Measurements from ENCODE around the gene ADGRG6.
"Not testable (repeated sequence)": the region's sequence is repeated elsewhere in the genome, so short reads cannot be mapped to it uniquely, and the experiment has no call there.

Gene ADGRG6

DNA sequence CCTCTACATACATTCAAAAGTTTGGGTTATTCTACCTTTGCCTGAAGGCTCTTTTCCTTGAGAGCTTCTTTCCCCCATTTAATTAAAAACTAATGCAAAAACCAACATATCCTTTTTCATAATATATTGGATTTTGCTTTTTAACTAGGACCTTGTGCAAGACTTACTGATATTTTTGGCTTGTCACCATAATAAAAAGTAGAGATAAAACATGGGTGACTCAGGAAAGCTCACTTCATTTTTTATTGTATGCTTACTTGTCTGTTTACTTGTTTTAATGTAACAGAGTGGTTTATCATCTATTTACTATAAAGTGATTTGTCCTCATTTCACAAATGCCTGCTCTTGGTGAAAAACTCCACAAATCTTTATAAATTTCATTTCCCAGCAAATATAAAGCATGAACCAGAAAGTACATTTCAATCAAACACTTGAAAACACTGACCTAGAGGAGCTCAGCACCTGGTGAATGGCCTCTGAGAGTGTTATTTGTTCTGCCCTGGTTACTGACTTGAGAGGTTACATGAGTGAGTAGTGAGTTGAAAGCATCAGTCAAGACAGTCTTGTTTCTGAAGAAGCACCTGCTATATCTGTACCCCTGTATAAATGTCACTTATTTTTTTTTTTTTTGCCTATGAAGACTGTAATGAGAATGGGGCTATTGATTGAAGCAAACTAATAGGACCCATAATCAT is 20.8 kb downstream of the ADGRG6 start:
- no peak for DNase-seq

DNA sequence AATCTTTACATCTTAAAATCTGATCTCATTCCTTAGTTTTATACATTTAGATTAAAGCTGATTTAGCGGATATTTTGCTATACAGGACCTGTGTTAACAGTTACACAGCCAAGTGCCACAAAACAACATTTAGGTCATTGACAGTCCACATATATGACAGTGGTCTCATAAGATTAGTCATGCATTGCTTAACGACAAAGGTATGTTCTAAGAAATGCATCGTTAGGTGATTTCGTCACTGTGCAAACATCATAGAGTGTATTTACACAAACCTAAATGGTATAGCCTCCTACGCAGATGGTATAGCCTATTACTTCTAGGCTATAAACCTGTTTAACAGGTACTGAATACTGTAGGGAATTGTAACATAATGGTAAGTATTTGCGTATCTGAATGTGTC is 21.6 kb downstream of the ADGRG6 start:
- DNase-seq, result peak; percentile 57

DNA sequence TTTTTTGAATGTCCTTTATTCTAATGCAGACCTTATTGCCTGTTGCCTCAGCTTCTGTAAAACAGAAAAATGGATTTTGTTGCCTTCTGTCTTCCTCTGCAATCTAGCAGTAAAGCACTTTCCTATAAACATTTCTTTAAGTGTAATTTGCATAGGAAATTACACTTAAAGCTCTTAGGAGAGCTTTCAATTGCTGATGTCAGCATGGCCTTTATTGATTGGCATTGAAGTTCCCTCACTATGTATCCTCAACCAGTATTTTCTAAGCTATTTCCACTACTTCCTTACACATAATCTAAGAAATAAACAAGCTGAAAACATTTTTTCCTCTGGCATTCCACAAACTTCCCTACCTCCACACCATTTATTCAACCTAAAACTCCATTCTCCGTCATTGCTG is 22.3 kb downstream of the ADGRG6 start:
- DNase-seq, result no peak

DNA sequence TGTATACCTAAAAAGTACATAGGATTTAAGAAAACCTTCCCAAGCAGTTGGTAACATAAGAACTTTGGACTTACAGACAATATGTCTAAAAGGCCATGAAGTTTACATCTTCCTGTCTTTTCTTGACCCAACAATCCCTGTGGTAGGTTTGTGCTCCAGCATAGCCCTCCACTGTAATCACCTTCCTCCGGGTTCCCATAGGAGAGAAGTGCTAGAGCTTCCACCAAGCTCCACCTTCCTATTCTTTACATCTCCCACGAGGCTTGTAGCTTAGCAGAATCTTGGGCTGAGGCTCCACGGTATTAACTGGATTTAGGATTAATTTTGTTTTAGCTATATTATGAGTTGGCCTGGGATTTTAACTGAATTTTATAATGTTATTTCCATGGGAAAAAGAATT is 23.3 kb downstream of the ADGRG6 start:
- no peak for DNase-seq

DNA sequence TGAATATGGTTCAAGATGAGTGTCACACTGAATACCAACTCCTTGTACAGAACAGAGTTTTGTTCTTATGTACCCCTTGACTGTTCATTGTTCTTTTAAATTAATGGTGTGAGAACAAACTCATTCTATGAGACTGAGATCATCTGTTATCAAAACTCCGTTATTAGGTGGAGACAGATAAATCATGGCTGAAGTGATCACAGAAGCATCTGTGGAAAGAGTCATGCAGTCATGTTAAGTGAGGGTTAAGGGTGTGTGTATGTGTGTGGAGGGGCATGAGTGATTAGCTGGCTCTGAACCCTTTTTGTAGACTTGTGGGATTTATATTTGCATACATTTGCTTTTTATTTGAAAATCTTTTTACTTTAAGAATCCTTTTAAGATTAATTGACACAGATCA is 24.7 kb downstream of the ADGRG6 start:
- no peak for DNase-seq

DNA sequence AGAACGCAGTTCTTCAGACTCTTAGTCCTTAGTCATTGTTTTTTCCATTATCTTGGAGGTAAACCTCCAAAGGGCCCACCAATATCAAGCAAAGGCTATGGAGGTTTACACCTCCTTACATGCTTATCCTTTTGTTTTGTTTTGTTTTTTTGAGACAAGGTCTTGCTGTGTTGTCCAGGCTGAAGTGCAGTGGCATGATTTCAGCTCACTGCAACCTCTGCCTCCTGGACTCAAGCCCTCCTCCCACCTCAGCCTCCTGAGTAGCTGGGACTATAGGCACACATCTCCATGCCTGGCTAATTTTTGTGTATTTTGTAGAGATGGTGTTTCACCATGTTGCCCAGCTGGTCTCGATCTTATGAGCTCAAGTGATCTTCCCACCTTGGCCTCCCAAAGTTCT is 26.3 kb downstream of the ADGRG6 start:
- DNase-seq, result no peak

DNA sequence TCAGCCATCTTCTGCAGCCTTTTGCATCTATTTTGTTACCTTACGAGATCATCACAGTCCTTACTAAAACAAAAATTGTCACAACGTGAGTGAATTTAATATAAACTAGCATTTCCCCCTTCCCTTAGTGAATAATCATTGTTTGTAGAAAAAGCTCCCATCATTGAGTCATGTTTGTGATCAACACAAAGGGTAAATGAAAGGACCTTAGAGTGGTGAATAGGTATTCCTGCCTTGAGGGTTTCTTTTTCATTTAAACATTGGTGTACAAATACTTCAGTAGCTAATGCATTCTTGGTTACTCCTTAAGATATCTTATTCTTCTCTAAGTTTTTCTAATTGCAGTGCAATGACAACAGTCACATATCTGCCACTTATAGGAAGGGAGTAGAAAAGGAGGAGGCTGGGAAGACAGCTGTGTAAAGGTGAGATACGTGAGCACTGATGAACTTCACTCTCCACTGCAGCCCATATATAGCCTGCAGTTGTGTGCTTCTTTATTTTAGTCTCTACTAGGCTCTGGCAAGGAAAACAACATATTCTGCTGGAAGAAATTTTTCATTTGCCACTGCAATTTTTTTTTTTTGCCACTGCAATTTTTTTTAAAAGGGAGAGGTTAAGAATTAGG is 27.8 kb downstream of the ADGRG6 start:
- no peak for DNase-seq

DNA sequence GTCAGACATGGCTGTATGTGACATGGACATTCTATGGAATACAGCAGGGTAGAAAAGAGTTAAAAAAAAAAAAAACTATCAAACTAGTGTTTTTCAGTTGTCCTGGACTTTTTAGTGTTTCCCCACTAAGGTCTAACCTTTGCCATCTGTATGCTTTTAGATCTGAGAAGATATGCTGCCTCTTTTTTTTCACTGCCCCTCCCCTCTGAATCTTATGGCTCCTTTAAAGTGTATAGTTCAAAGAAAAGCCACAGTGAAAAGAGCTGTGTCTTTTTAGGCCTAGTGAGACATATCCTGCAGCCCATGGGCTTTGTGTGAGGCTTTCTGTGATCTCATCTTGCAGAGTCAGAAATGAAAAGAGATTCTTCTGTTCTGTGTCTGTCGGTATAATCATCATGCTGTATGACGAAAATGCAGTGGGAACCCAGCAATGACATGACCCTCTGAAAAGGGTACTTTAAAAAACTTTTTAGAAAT is 29.3 kb downstream of the ADGRG6 start:
- no peak for DNase-seq

DNA sequence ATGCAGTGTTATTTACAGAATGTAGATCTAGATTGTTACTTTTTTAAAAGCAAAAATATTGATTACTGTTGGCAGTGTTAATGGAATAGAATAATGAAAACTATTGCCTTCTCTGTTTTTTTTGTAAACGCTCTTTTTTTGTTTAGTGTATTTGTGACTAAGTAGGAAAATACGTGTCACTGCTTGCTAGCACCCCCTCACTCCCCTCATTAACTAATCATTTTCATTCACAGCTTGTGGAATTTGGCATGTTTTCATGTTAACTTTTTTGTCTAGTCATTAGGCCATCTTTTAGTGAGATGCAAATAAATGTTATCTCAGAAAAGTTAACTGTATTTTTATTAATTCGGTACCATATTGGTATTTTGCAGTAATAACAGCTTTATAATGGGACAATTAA is 29.8 kb downstream of the ADGRG6 start:
- DNase-seq, result no peak

DNA sequence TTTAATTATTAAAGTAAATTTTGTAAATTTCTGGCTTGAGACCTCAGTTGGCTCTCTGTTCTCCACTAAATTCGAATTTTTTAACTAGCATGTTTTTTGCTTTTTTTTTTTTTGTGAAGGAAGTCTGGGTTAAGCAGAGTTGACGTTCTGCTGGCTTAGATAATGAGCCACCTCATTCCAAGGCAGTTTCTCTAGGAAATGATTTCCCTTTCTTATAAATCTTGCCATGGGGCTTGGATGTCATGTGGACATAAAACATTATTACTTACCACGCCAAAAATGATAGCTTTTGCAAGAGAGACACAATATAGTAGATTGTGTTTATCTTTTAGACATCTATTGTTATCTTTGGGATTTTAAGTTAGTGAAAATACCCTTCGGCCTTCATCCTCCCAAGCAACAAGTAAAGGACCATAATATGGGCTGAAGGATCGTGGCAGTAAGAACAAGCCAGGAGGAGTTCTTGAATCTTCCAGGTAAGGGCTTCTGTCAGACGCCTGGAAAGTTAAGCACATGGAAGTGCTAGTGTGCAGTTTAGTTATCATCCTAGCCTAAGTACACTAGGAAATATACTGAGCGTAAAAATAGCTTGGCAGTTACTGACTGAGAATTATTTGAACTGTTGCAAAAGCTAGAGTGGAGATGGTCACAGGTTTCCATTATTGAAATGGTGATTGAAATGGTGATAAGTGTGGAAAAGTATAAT is 30.7 kb downstream of the ADGRG6 start:
- no peak for DNase-seq

DNA sequence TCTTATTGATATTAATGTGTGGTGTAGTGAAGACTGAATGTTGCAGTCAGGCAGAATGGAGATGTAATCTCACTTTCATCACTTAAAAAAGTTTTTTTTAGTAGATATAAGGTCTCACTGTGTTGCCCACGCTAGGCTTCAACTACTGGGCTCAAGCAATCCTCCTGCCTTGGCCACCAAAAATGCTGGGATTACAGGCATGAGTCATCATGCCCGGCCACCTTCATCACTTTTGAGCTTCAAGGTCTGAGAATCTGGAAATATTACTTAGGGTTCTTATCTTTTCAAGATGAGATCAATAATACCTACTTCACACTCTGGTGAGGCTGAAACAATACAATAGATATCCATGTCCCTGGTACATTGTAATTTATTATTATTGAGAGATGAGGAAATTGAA is 31.6 kb downstream of the ADGRG6 start:
- DNase-seq, result no peak

DNA sequence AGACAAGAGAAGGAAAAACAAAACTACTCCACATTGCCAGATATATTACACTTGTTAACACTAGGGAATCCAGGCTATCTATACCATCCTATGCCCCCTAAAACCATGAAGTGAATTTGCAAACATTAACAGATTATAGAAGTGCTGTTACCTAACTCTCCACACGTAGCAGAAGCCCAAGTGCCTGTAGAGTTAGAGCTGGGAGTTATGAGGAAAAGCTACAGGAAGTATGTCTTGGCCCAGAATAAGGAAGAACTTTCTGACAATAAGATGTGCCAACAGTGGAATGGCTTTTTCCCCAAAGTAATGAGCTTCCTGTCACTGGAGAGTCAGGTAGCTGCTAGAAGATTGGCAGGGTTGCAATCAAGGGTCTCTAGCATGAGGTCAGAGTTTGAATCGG is 32.5 kb downstream of the ADGRG6 start:
- DNase-seq, result no peak

DNA sequence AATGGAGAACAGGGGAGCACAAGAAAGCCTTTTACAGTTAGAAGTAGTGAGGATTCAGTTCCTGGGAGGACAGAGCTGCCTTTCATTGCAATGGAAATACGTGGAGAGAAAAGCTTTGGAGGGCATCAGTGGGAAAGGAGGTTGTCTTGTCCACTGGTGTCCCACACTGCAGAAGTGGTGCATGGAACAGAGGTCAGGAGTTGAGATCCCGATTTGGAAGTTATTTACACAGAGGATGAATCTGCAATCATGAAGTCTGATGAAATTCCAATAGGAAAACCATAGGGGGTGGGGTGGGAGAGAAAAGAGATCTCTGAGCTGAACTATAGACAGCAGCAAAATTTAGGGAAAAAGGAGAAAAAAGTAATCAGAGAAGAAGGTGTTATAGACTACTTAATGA is 33.6 kb downstream of the ADGRG6 start:
- no peak for DNase-seq

DNA sequence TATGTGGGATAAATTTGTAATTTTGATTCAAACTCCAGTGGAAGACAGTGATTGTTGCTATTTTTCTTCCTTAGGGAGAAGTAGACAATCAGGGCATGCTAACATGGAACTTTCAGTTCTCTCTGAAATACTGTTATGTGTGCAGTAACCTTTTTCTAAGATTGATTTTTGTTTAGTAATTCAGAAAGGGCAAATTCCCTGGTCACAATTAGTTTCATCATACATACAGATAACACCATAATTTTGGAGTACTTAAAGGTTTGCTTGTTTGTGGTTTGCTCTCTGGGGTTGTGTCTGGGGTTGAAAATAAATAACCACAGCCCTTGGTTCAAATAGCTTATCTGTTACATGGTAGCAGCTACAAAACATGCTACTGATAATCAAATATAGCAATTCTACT is 34.4 kb downstream of the ADGRG6 start:
- no peak for DNase-seq

DNA sequence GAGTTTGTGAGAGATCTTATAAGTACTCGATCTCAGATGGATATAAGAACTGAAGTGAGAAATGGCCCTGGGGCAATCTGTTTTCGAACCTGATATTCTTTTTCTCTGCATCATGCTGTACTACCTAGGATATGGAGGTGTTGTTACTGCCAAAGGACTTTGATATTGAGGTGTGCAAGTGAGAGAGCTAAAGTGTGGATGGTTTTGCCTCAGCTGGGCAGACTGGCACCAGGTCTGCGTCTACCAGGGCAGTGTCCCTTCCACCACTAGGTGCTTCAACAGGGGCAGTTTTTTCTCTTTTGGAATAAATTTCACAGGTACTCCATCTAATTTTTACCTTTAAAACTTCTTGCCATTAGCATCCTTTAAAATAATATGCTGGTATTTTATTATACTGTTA is 35.0 kb downstream of the ADGRG6 start:
- DNase-seq, result no peak

DNA sequence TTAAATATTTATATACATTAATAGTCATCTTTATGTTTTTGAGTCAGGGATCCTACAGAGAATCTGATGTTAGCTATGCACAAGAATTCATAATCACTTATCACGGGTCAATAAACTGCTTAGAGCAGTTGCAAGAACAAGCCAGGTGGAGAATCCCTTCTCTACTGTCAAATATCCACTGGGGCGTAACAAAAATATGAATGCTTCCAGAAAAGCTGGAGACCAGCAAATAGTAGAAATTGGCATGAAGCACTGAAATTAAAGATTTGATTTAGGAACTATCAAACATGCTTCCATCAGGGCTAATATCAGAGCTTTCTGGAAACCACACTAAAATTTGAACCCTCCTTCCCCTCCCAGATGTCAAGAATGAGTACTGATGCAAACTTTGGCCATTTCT is 37.3 kb downstream of the ADGRG6 start:
- no peak for DNase-seq

DNA sequence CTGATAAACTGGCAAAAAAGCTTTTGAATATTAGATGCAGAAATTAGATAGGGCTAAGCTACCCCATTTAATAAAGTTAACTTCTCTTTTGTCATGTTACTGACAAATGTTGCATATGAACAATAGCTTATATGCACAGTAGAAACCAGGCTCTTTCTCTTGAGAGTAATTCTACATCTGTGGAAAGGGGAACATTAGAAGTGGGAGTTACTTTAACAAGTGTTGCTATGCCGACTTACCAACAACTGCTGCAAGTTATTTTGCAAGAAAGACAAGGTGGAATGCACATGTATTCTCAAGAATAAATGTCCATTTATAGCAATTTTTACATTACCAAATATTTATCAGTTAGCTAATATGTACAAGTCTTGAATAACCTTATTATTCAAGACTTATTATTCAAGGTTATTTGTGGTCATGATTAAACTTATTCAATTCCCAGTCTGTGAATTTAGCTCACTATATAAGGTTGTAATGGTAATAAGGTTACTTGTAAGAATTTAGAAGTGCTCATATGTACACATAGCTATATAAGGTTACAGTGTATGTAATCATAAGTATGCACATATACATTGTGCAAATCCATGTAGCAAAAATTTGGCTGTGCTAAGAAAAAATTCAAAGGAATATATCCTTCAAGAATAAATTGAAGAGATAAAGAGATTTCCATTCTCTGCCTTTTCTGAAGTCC is 38.3 kb downstream of the ADGRG6 start:
- no peak for DNase-seq

DNA sequence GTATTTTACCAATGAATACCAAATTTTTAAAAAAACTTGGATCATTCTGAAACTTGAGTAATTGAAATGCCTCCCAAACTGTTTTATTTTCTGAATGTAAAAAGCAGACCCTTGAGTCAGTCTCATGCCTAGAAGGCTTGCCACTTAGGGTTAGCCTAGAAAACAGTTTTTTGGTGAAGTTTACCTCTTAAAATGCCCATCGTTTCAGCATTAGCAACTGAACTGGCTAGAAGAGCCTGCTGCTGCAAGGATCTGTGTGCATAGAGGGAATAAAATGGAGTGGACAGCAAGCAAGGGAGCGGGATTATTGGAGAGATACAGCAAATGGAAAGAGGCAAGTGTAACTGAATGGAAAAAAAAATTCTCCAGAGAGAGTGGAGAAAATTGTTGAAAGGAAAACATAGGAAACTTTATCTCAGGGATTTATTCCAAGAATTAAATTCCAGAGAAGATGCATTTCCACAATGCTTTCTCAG is 40.1 kb downstream of the ADGRG6 start:
- no peak for DNase-seq

DNA sequence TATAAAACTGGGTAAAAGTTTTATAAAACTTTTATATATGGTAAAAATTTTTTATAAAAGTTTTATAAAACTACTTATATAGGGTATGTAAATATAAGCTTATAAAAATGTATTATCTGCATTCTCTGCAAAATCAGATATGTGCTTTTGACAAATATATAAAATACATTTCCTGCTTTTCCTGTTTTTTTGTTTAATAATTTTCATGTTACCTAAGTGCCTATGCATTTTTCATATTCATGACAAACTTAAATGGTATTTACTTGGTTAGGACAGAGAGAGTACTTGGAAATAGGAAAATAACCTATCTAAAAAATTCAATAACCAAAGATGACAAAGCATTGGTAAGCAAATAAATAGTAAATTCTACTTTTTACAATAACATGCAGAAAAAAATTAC is 41.2 kb downstream of the ADGRG6 start:
- no peak for DNase-seq

DNA sequence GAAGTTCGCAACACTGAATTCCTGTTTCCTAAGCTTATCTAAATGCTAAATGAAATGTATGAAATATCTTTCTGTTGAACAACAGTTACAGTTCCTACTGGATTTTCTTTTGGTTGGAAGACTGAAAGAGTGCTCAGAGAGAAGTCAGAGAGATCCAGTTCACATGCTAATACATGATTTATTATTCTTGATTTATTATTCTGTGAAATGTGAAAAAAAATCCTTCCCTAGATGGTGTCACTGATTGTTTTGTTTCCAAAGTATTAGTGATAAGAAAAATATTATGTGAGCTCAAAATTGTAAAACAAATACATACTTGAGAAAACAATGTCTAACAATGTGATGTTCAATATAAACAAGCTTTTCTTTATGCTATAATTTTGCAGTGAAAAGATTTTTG is 42.1 kb downstream of the ADGRG6 start:
- no peak for DNase-seq

DNA sequence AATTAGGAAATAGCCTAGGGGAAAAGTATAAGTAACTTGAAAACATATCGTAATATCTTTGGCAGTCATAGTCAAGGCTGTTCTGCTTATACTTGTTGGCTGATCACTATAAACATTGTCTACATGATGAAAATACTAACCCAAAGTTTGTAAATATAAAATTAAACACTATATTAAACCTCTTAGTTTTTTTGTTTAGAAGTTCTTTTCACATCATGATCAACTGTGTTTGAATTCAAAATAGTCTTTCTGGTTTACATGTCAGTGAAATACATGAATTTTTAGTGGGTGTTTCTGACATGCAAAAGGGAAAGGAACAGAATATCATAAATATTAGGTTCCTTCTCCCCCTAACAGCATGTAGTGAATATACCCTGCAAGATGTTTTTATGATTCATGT is 43.5 kb downstream of the ADGRG6 start:
- DNase-seq, result no peak

DNA sequence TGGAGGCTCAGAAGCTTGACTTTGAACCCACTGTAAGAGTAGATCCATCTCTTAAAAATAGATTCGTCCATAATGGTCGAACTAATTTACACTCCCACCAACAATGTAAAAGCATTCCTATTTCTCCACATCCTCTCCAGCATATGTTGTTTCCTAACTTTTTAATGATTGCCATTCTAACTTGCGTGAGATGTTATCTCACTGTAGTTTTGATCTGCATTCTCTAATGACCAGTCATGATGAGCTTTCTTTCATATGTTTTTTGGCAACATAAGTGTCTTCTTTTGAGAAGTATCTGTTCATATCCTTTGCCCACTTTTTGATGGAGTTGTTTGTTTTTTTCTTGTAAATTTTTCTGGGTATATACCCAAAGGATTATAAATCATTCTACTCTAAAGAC is 44.4 kb downstream of the ADGRG6 start:
- not testable (repeated sequence) for DNase-seq

DNA sequence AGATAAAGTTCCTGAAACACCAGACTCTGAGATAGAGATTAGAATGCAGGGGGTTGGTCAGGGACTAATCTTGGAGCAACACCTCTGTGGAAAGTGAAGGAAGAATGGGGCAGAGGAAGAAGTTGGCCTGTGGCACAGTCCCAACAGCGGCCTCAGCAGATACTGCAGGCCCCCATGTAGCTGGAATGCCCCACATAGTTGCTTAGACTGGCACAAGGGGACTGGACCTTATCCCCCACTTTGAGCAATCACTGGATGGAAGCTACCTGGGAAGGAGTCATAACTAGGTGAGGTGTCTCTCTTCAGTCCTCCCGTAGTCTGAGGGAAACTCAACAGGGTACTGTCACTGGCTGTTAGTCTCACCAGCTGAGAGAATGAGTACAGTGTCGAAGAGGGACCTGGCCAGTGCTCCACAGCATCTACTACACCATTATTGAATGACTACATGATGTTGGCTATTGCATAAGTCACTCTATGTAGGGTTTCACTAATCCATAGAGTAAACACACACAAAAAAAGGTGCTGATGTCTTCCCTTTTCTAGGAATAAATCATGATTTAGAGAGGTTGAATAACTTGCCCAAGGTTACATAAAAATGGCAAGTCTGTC is 47.5 kb downstream of the ADGRG6 start:
- no peak for DNase-seq

Data from NCI-H1105 (cell line).